ENCODE data around the gene MPND. TPM values are rescaled to one million over a fixed set of nuclear protein-coding genes. Genes with fewer than 3 reads are reported as not detected.
A peak's percentile ranks its signal among the peaks of the same experiment; 100 is the strongest.
"Not testable (repeated sequence)": the region's sequence is repeated elsewhere in the genome, so short reads cannot be mapped to it uniquely, and the experiment has no call there.

The MPND gene
- total and polyA plus RNA-seq, 5 donors from 2014 or later = 4.9 to 12.2 (median 5.9) TPM

DNA sequence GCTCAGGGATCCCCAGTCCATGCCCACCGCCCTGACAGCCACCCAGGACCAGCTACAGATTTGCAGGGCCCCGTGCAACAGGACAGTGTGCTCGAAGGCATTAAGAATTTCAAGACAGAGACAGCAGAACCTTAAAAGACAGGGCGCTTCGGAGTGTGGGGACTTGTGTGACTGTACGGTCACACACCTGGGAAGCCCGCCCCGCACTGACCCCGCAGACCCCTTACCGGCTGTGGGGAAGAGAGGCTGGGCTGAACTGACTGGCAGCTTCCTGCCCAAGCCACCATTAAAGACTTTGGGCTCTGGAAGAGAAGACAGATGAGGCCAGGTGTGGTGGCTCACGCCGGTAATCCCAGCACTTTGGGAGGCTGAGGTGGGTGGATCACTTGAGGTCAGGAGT lies 19.1 kb upstream of the MPND start:
- H3K27ac ChIP-seq (ENCODE audit: insufficient read depth, low read length, poor library complexity, severe bottlenecking) = no peak overlapping the region
- no peak for ATAC-seq (ENCODE audit: low read depth in 2 of 2)
- H3K4me3 ChIP-seq (ENCODE audit: low read depth, low read length) = no peak overlapping the region
- no peaks in the 10 kb centered on the region for H3K36me3 ChIP-seq (ENCODE audit: control insufficient read depth, insufficient read depth, low read length)
- H3K4me3 Mint-ChIP-seq = peak overlapping the region in 1 of 4 donors; percentile 35
- no peaks in the 10 kb centered on the region for H3K27me3 ChIP-seq (ENCODE audit: control insufficient read depth, insufficient read depth, low read length)
- peaks cover 21% of the 10 kb centered on the region for H3K4me1 ChIP-seq (ENCODE audit: control insufficient read depth, insufficient read depth, low read length, poor library complexity, severe bottlenecking)
- H3K27me3 Mint-ChIP-seq = peaks cover 16% of the 10 kb centered on the region
- peaks cover 0 to 6% (median 4%) of the 10 kb centered on the region in 7 donors for H3K9me3 Mint-ChIP-seq
- peaks cover 0 to 31% (median 17%) of the 10 kb centered on the region in 4 donors for H3K4me1 Mint-ChIP-seq
- H3K9me3 ChIP-seq (ENCODE audit: control insufficient read depth in 2 of 2, low read length in 2 of 2) = no peaks in the 10 kb centered on the region
- H3K27ac Mint-ChIP-seq = no peak overlapping the region
- no peaks in the 10 kb centered on the region for H3K36me3 Mint-ChIP-seq
- DNase-seq = no peak

DNA sequence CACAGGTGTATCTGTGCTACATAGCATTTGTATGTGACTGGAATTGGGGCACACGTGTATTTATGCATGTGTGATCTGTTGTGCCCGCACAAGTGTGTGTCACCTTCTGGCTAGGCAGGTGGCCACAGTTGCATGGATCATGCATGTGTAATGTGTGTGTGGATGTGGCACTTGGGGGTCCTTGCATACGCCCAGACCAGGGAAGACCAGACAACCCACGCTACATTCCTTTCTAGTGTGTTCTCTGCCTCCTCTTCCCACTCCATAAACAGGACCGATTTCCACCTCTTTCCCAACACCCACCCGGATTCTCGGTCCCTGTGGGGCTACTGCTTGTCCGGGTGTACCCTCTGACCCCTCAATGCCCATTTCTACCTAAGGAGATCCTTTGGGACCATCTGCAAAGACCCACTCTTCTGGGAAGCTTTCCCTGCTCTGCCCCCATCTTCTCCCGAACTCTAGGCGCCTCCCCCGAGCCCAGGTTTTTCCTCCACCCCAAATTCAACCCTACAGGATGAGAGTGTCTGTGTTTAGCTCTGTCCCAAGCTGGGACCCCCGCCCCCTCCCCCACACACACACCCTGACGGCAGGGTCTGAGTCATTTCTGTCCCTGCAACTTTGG lies 17.0 kb upstream of the MPND start:
- Histone ChIP-seq H3K27me3 (ENCODE audit: control insufficient read depth, insufficient read depth, low read length) (no peaks in the 10 kb centered on the region), H3K36me3 (ENCODE audit: control insufficient read depth, insufficient read depth, low read length) (no peaks in the 10 kb centered on the region), H3K4me3 (ENCODE audit: low read depth, low read length) (no peak overlapping the region), H3K27ac (ENCODE audit: insufficient read depth, low read length, poor library complexity, severe bottlenecking) (no peak overlapping the region), H3K9me3 (ENCODE audit: control insufficient read depth in 2 of 2, low read length in 2 of 2) (no peaks in the 10 kb centered on the region), H3K4me1 (ENCODE audit: control insufficient read depth, insufficient read depth, low read length, poor library complexity, severe bottlenecking) (peaks cover 22% of the 10 kb centered on the region)
- peak overlapping the region in 3 of 4 donors; percentile 54 to 80 (median 62) for H3K4me3 Mint-ChIP-seq
- H3K9me3 Mint-ChIP-seq = peaks cover 0 to 5% (median 0%) of the 10 kb centered on the region in 7 donors
- peaks cover 14% of the 10 kb centered on the region for H3K27me3 Mint-ChIP-seq
- H3K27ac Mint-ChIP-seq = no peak overlapping the region
- ATAC-seq (ENCODE audit: low read depth in 2 of 2) (no peak), DNase-seq (no peak)
- no peaks in the 10 kb centered on the region for H3K36me3 Mint-ChIP-seq
- H3K4me1 Mint-ChIP-seq = peaks cover 0 to 29% (median 16%) of the 10 kb centered on the region in 4 donors

DNA sequence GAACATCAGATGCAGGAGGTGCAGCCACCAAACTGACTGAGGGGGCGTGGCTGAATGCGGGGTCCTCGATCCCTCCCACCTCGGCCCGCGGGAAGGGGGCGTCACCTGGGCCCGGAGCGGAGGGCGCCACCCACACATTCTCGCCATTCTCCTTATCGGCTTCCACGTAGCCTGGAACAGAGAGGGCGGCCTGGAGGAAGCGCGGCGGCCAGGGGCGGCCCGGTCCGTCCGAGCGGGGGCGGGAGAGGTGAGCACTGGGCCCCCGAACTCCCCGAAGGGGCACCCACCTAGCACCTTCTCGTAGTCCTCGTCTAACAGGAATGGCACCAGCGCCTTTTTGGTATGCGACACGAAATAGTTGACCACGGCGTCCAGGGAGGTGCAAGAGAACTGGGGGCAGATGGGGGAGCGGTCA lies 16.5 kb upstream of the MPND start:
- peak in 1 of 3 donors; percentile 25 for DNase-seq
- H3K4me3 Mint-ChIP-seq = peak overlapping the region in 3 of 4 donors; percentile 74 to 90 (median 88)

DNA sequence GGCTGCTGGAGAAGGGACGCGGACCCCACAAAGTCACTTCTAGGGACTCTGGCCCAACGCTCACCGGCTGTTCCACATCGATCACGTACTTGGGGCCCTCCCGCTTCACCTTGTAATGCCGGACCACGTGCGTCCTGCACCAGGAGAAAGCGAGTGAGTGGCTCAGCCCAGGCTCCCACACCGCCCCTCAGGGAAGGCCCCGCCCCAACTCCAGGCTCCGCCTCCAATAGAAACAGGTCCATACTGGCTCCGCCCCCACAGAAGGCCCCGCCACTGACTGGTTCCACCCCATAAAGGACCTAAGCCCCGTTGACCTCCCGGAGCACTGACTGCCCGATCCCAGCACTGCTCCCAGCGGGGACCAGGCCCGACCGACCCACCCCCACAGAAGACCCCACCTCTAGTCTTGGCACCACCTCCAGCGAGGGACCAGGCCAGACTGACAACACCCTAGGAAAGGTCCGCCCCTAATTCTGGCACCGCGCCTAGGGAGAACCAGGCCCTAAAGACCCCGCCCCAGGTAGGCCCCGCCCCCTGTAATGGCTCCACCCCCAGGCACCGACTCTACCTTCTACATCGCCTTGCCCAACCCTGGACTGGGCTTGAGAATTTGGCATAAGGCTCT lies 16.0 kb upstream of the MPND start:
- Histone ChIP-seq H3K27me3 (ENCODE audit: control insufficient read depth, insufficient read depth, low read length) (no peaks in the 10 kb centered on the region), H3K36me3 (ENCODE audit: control insufficient read depth, insufficient read depth, low read length) (no peaks in the 10 kb centered on the region), H3K27ac (ENCODE audit: insufficient read depth, low read length, poor library complexity, severe bottlenecking) (no peak overlapping the region), H3K4me3 (ENCODE audit: low read depth, low read length) (peak overlapping the region; percentile 53), H3K4me1 (ENCODE audit: control insufficient read depth, insufficient read depth, low read length, poor library complexity, severe bottlenecking) (peaks cover 22% of the 10 kb centered on the region), H3K9me3 (ENCODE audit: control insufficient read depth in 2 of 2, low read length in 2 of 2) (no peaks in the 10 kb centered on the region)
- no peak for ATAC-seq (ENCODE audit: low read depth in 2 of 2)
- Mint-ChIP-seq H3K27ac (peak overlapping the region in 2 of 3 donors; percentile 69), H3K9me3 (peaks cover 0 to 3% (median 0%) of the 10 kb centered on the region in 7 donors), H3K27me3 (peaks cover 14% of the 10 kb centered on the region), H3K4me3 (peak overlapping the region; percentile 74 to 90 (median 88)), H3K36me3 (no peaks in the 10 kb centered on the region), H3K4me1 (peaks cover 0 to 29% (median 16%) of the 10 kb centered on the region in 4 donors)
- DNase-seq = peak; percentile 38 to 56 (median 55)

More for the DNA sequence above, 16.5 kb upstream of the MPND start:
- peaks cover 14% of the 10 kb centered on the region for H3K27me3 Mint-ChIP-seq
- H3K4me1 Mint-ChIP-seq = peaks cover 0 to 29% (median 16%) of the 10 kb centered on the region in 4 donors
- ATAC-seq (ENCODE audit: low read depth in 2 of 2) = no peak
- H3K27me3 ChIP-seq (ENCODE audit: control insufficient read depth, insufficient read depth, low read length) = no peaks in the 10 kb centered on the region
- H3K9me3 ChIP-seq (ENCODE audit: control insufficient read depth in 2 of 2, low read length in 2 of 2) = no peaks in the 10 kb centered on the region
- peaks cover 22% of the 10 kb centered on the region for H3K4me1 ChIP-seq (ENCODE audit: control insufficient read depth, insufficient read depth, low read length, poor library complexity, severe bottlenecking)
- no peak overlapping the region for H3K4me3 ChIP-seq (ENCODE audit: low read depth, low read length)
- no peak overlapping the region for H3K27ac ChIP-seq (ENCODE audit: insufficient read depth, low read length, poor library complexity, severe bottlenecking)
- H3K27ac Mint-ChIP-seq = peak overlapping the region in 1 of 3 donors; percentile 69
- no peaks in the 10 kb centered on the region for H3K36me3 ChIP-seq (ENCODE audit: control insufficient read depth, insufficient read depth, low read length)
- peaks cover 0 to 5% (median 0%) of the 10 kb centered on the region in 7 donors for H3K9me3 Mint-ChIP-seq
- no peaks in the 10 kb centered on the region for H3K36me3 Mint-ChIP-seq

DNA sequence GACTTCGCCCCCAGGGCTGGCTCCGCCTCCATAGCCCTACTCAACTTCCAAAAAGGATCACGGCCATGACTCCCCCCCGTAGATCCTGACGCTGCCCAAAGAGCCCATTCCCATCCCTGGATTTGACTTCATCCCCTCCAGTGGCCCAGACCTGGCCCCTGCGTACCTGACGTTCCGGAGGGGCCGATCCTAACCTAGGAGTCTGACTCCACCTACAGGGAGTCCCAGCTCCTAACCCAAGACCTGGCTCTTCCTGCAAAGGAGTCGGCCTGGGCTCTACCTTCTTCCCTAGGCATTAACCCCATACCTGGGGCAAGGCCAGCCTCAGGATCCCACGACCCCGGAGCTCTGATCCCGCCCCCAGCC lies 15.5 kb upstream of the MPND start:
- ATAC-seq (ENCODE audit: low read depth in 2 of 2) (no peak), DNase-seq (no peak)
- Mint-ChIP-seq H3K27ac (peak overlapping the region in 2 of 3 donors; percentile 69), H3K4me1 (peaks cover 0 to 29% (median 16%) of the 10 kb centered on the region in 4 donors), H3K9me3 (peaks cover 0 to 3% (median 0%) of the 10 kb centered on the region in 7 donors), H3K4me3 (peak overlapping the region; percentile 74 to 90 (median 88)), H3K36me3 (no peaks in the 10 kb centered on the region), H3K27me3 (peaks cover 14% of the 10 kb centered on the region)
- H3K27ac ChIP-seq (ENCODE audit: insufficient read depth, low read length, poor library complexity, severe bottlenecking) = peak overlapping the region; percentile 14
- H3K4me3 ChIP-seq (ENCODE audit: low read depth, low read length) = peak overlapping the region; percentile 53
- H3K9me3 ChIP-seq (ENCODE audit: control insufficient read depth in 2 of 2, low read length in 2 of 2) = no peaks in the 10 kb centered on the region
- no peaks in the 10 kb centered on the region for H3K36me3 ChIP-seq (ENCODE audit: control insufficient read depth, insufficient read depth, low read length)
- H3K27me3 ChIP-seq (ENCODE audit: control insufficient read depth, insufficient read depth, low read length) = no peaks in the 10 kb centered on the region
- peaks cover 22% of the 10 kb centered on the region for H3K4me1 ChIP-seq (ENCODE audit: control insufficient read depth, insufficient read depth, low read length, poor library complexity, severe bottlenecking)

DNA sequence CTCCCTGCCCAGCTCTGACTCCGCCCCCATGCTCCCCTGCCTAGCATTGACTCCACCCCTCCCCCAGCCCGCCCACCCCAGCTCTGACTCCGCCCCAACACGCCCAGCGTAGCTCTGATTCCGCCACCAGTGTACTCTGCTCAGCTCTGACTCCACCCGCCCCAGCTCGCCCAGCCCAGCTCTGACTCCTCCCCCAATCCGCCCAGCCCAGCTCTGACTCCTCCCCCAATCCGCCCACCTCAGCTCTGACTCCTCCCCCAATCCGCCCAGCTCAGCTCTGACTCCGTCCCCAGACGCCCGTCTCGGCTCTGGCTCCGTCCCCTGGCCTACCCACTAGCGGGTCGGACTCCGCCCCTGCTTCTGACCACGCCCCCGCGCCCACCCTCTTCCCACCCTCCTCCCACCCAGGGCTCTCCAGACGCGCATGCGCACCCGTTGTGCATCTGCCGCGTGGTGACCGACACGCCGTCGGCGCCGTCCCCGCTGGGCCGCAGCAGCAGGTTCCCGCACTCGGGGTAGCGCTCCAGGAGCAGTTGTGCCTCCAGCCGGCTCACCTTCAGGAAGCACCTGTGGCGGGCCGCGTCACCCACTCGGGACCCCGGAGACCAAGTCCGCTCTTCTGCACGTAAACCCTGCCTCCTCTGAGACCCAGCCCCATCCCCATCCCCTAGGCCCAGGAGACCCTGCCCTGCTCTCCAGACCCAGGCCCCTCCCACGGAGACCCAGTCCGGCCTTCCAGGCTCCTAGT lies 14.9 kb upstream of the MPND start:
- H3K27ac Mint-ChIP-seq = peak overlapping the region; percentile 69 to 90 (median 89)
- H3K9me3 ChIP-seq (ENCODE audit: control insufficient read depth in 2 of 2, low read length in 2 of 2) = no peaks in the 10 kb centered on the region
- DNase-seq (peak; percentile 81 to 89 (median 85)), ATAC-seq (ENCODE audit: low read depth in 2 of 2) (peak; percentile 90)
- peak overlapping the region; percentile 14 for H3K27ac ChIP-seq (ENCODE audit: insufficient read depth, low read length, poor library complexity, severe bottlenecking)
- peaks cover 22% of the 10 kb centered on the region for H3K4me1 ChIP-seq (ENCODE audit: control insufficient read depth, insufficient read depth, low read length, poor library complexity, severe bottlenecking)
- no peaks in the 10 kb centered on the region for H3K36me3 ChIP-seq (ENCODE audit: control insufficient read depth, insufficient read depth, low read length)
- peak overlapping the region; percentile 82 to 93 (median 89) for H3K4me3 Mint-ChIP-seq
- H3K4me3 ChIP-seq (ENCODE audit: low read depth, low read length) = peak overlapping the region; percentile 37
- H3K27me3 ChIP-seq (ENCODE audit: control insufficient read depth, insufficient read depth, low read length) = no peaks in the 10 kb centered on the region
- H3K4me1 Mint-ChIP-seq = peaks cover 0 to 29% (median 16%) of the 10 kb centered on the region in 4 donors
- H3K36me3 Mint-ChIP-seq = no peaks in the 10 kb centered on the region
- H3K9me3 Mint-ChIP-seq = peaks cover 0 to 3% (median 0%) of the 10 kb centered on the region in 7 donors
- H3K27me3 Mint-ChIP-seq = peaks cover 14% of the 10 kb centered on the region

DNA sequence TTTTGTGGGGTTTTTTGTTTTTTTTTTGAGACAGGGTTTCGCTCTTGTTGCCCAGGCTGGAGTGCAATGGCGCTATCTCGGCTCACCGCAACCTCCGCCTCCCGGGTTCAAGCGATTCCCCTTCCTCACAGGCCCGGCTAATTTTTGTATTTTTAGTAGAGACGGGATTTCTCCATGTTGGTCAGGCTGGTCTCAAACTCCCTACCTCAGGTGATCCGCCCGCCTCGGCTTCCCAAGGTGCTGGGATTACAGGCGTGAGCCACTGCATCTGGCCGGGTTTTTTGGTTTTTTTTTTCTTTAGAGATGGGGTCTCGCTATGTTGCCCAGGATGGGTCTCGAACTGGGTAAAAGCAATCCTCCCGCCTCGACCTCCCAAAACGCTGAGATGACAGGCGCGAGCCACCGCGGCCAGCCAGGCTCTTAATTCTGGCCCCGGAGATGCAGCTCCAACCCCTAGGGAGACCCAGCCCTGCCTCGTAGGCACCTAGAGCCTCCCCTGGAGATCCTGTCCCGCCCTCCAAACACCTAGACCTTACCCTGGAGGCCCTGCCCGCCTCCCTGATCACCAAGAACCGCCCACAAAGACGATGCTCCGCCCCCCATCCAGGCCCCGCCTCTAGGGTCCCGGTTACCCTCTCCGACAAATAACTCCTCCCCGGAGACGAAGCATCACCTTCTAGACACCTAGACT lies 14.2 kb upstream of the MPND start:
- H3K4me1 ChIP-seq (ENCODE audit: control insufficient read depth, insufficient read depth, low read length, poor library complexity, severe bottlenecking) = peaks cover 22% of the 10 kb centered on the region
- not testable (repeated sequence) for H3K36me3 Mint-ChIP-seq; DNase-seq; H3K9me3 Mint-ChIP-seq; H3K9me3 ChIP-seq (ENCODE audit: control insufficient read depth in 2 of 2, low read length in 2 of 2); H3K27me3 ChIP-seq (ENCODE audit: control insufficient read depth, insufficient read depth, low read length); ATAC-seq (ENCODE audit: low read depth in 2 of 2); H3K36me3 ChIP-seq (ENCODE audit: control insufficient read depth, insufficient read depth, low read length)
- Mint-ChIP-seq H3K27me3 (peaks cover 14% of the 10 kb centered on the region), H3K27ac (peak overlapping the region in 1 of 3 donors; percentile 79), H3K4me1 (peaks cover 0 to 29% (median 16%) of the 10 kb centered on the region in 4 donors), H3K4me3 (peak overlapping the region; percentile 82 to 93 (median 89))
- peak overlapping the region; percentile 14 for H3K27ac ChIP-seq (ENCODE audit: insufficient read depth, low read length, poor library complexity, severe bottlenecking)
- H3K4me3 ChIP-seq (ENCODE audit: low read depth, low read length) = peak overlapping the region; percentile 37

Data from CD4-positive, CD25-positive, alpha-beta regulatory T cell (primary cell).